GM21619 (cell line): ENCODE results near the gene AIFM1.

Source experiments
- ATAC-seq: cut with Tn5 transposase; IDR thresholded peaks from one replicate; pipeline ENCODE4 v1.9.1; 2021; ENCODE audit not compliant: unreplicated experiment

Gene AIFM1

DNA sequence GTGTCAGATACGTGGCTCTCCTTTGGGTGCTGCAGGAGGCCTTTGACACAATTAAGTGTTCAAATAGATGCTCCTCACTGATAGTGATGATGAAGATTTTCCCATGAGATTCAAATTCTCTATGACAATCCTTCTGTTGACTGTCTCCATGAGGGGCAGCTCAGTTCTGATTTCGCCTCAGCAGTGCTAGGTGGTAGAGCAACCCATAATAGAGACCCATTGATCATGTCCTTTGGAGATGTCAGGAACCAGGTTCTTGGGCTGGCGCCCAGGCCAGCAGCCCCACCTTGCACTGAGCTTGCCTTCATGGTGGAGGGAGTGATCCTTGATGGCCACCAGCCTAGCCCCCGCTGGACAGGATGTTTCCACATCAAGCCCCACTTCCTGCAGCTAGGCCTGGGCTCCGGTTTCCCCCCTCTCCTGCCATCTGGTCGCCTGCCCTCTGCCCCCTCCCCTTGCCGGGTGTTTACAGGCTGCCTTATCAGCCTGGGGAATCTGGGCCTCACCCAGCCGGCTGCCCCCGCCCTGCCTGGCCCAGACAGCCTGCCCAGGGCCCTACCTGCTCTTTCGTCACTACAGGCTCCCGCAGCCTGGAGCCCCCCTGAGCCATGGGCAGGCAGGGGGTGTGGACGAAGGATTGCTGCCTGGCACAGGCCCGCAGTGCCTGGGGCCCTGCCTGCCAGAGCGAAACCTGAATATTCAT is 68.0 kb downstream of the AIFM1 start:
- ATAC-seq: no peak

DNA sequence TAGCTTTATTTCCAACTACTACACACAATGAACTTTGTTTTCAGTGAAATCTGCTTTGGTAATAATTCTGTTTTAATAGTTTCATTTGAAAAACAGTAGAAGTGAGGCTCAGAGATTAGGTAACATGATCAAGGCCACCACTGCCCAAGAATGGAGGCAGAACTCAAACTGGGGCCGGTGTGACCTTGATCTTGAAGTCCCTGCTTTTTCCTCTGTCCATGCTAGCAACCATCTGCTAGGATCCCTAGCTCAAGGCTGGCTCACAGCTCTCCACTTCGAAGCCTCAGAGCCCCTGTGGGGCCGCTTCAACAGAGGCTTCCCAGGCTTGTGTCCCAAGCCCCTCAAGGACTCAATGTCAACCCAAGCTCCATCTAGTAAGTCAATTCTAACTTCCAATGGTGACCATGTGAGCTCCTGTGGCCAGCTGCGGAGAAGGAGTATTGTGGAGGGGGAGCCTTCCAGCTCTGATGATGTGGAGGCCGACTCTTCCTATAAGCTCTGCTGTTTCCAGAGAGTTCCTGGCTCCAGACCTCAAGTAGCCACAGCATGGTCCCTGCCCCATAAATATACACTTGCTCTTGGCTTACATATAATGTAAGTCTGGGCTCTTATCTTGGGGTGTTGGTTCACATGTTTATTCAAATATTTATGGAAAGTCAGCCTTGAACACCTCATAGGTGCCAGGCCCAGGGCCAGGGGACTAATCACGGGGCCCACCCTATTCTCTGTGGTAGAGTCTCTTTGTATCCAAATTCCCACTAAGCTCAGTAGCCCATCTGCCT is 70.2 kb downstream of the AIFM1 start:
- no peak for ATAC-seq

DNA sequence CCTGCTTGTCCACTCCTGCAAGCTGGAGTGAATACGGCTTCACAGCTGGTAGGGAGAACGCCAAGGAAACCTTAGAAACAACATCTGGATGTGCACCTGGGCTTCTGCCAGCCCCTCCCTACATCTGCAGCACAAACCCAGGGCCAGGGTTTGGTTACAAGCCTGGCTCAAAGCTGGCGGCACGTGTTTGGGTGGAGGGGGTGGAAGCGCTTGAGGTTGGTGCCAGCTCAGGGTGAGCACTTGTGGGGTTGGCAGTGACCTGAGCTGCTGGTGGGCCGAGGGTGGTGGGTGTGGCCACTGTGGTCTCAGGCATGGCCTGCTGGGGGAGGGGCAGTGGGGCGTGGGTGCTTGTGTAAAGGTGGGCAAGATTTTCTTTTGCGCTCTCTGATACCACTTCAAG is 70.9 kb downstream of the AIFM1 start:
- ATAC-seq: no peak

DNA sequence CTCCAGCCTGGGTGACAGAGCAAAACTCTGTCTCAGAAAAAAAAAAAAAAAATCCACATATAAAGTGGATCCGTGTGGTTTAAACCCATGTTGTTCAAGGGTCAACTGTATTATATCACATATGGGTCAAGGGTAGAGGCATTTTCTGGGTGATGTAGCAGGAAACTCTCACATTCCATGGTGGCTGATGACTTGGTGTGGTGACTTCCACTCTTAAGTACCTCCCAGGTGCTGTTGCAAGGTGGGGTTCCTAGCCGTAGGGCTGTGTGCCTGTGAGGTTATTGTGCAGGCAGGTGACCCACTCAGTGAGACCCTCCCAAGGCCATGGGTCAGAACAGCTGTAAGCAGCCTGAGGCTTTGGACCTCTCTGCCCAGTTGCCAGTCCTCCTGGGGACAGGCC is 72.4 kb downstream of the AIFM1 start:
- no peak for ATAC-seq

DNA sequence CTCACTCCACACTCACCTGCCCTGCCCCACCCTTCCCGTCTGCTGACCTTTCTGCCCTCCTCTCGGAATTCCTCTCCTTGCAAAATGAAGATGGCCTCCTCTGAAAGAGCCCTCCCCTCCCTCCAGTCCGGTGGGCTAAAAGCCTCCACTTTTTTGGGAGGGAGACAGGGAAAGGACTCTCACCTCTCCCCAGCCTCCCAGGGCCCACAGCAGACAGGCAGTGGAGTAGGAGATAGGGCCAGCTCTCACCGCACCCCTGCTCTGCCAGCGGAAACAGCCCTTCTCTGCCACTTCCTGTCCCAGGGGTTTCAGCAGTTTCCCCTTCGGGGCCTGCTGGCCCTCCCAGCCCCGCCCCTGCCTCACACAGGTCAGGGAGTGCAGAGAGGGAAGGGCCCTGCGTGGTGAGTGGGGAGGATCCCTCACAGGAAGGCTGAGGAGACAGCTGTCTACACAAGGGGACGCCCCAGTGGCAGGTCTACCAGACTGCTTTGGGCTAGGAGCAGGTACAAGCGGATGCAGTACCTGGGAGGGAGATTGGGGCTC is 73.6 kb downstream of the AIFM1 start:
- peak; percentile 100 for ATAC-seq

DNA sequence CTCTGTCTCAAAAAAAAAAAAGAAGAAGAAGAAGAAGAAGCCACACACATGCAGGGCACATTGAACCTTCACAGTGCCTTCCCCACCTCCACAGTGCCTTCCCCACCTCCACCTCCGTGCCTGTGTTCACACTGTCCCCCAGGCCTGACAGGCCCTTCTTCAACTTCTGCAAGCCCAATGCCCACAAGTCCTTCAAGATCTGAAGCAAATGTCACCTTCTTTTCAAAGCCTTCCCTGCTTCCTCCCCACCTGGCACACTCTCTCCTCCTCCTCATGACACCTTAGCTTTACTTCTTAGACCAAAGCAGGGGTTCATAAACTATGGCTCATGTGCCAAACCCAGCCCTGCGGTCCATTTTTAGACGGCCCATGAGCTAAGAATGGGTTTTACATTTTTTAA is 75.3 kb downstream of the AIFM1 start:
- ATAC-seq: no peak

DNA sequence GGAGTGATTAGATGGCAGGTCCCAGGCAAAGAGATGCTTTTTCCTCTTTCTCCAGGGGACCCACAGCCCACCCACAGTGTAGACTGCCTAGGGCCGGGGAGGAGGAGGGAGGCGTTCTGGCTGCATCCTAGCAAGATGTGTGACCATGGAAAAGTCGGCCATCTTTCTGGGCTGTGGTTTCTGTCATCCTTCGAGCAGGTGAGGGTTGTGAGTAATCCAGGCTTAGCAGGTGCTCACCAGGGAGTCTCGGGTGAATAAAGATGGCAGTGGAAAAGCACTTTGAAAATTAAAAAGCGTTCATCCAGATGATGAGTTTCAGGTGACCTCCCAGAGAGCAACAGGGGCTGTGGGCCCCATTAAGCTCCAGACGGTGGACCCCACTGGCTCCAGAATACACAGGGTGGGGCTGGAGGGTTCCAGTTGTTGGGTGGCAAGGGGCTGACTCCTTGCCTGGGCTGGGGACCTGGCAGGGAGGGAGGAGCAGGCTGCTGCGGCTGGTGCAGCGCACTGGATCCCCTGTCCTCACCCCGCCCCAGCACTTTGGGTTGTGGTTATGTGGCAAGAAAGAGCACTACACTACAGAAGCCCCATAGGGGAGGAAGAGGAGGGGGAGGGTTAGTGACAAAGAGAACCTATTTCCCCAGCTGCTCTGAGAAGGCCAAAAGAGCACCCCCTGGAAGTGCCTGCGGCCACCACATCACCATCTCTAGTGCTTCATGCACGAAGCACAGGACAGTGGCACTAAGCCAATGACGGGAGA is 79.0 kb downstream of the AIFM1 start:
- peak; percentile 33 for ATAC-seq

DNA sequence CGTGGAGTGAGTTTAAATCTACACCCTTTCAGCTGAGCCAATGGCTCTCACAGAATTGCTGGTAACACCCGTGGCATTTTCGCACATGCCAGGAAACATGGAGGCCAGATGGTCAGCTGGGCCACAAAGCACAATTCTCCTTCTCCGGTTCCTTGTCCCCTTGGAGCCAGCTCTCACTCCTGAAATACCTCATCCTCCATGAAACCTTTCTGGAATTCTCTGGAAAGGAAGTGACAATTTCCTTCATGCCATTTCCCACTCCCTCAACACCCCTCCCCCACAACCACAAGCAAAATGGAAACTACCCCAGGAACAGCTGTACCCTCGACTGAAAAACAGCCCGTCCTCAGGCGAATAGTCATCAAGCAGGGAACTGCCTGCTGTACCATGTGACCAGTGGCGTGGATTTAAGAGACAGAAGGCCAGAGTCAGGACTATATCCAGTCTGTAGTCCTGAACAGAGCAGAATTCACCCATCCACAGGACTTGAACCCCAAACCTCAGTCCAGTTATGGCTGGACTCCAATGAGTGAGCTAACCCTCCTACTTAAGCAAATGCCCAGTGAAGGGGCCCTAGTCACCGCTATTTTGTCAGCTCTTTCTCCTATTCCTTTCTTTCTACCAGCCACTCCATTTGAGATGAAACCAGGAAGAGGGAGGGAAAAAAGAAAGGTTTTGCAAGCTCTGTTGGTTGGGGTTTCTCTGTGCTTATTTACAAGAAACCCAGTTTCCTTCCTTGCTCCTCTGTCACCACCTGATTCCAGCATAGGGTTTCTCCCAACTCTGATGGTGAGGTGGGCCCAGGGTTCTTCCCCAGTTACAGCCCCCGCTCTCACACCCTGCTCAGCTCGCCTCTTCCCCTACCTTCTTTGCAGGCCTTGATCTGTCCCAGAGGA is 79.8 kb downstream of the AIFM1 start:
- ATAC-seq: no peak

DNA sequence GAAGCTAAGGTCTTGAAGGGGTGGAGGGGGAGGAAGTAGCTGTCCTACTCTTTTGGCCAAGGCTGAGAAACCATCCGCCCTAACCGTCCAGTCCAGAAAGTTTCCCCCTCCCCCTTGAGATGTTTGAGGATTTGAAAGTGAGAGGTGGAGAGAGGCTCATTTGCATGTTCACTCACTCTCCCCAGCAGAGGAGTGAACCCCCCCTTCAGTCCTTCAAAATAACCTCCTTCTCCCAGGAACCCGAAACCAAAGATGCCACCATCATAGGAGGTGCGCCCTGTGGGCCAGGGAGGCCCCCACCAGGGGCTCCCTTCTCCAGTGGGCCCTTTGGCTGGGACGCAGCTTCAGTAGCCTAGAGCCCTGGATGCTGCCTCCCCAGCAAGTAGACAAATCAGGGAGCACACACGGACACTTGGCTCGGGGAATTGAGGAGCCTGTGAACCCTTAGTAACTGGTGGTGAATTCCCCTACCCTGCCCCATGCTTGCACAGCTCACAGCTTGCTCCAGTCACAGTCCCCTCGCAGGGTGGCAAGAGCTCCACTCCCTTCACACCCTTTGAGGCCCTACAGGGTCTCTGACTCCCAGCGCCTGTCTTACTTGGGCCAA is 80.9 kb downstream of the AIFM1 start:
- ATAC-seq: peak; percentile 28

DNA sequence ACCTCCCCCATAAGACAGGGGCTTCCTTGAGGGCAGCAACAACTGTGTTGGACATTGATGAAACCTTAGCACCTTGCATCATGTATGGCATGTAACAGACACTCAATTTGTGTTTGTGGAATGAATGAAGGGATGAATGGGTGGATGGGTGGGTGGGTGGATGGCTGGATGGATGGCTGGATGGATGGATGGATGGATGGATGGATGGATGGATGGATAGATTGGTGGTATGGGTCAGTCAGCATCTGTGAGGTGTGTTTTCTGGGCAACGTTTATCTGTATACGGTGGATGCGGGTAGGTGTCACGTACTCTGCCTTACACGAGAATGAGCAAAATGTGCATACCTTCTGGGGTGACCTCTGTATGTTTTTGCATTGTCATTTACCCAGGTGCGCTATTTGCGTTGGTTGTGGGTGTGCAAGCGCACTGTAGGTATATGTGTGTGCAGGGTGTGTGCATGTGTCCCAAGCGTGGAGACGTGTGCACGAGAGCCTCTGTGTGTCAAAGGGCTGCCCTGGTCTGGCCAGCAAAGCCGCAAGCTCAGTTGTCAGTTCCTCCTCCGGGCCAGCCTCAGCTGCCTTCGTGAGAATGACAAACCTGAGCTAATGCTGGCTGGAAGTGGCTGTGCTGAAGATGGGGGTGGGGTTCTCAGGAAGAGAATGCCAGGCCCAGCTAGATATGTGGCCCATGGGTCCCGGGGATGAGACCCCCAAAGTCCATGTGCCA is 81.8 kb downstream of the AIFM1 start:
- peak; percentile 29 for ATAC-seq

DNA sequence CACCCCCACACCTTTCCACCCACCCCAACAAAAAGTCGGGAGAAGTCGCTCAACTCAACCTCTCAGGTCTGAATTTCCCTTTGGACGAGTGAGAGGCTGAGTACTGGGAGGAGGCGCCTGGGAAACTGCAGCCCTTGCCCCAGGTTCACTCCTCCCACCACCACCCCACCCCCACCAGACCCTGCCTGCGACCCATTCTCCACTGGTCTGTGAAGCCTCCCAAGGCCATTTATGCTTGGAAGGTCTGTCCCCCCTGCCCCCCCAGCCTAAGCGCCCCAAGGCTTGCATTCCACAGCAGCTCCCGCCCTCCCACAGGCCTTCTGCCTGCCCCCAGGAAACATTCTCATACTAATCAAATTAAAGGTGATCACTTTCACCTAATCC is 82.5 kb downstream of the AIFM1 start:
- ATAC-seq: no peak

DNA sequence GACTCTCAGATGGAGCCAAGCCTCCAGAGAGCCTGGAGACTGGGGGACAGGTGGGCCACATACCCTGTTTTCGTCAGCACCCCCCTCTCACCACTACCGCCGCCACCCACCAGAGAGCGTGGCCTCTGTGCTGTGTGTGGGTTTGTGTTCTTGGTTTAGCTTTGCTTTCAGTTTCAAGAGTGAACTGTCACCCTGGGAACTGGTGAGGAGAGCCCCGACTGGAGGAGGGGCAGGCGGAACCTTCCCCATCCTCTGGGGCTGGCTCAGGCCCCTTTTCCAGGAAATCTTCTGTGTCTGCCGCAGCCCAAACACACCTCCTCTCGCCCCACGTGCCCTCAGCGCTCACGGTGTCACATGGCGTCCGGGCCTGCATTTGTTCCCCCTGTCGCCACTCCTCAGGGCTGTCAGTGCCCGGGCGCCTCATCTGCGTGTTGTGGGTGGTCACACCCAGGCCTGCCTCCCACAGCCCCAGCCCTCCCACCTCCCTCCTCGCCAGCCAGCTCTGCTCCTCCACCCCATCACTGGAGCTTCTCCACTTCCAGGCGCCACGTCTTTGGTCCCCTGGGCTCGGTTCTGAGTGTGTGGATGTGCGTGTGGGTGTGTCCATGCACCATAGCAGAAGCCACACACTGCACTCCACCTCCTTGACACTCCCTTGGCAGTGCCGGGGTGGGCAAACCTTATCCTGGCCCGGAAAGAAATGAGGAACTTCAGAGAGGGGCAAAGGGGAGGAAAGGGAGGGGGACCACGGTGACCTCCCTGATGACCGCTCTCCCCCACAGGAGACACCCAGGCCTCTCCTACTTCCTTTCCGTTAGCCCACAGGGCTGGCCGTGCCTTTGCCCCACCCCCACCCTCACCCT is 83.2 kb downstream of the AIFM1 start:
- ATAC-seq: peak; percentile 53

DNA sequence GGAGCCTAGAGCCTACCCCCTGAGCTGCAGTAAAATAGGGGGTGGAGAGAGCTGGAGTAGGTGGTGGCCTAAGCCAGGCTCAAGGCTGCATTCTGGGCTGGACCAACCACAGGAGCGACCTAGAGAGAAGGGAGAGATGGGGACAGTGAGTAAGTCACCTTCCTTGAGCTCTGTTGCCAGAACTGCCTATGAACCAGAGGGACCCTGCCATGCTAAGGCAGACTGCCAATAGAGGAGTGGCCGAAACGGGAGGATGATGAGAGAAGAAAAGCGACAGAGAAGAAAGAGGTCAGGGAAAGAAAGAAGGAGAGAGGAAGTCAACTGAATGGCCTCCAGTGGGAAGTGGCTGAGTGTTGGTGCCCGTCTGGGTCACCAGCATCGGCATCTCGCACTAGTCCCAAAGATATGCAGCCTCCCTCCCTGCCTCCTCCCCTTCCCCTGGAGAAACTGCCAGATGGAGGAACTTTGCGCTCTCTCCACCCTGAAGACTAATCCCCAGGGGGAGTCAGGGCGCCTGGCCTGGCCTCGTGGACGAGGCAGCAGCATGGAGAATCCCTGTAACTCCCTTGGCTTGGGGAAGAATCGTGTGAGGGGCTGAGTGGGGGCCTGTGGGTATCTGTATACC is 84.1 kb downstream of the AIFM1 start:
- no peak for ATAC-seq

DNA sequence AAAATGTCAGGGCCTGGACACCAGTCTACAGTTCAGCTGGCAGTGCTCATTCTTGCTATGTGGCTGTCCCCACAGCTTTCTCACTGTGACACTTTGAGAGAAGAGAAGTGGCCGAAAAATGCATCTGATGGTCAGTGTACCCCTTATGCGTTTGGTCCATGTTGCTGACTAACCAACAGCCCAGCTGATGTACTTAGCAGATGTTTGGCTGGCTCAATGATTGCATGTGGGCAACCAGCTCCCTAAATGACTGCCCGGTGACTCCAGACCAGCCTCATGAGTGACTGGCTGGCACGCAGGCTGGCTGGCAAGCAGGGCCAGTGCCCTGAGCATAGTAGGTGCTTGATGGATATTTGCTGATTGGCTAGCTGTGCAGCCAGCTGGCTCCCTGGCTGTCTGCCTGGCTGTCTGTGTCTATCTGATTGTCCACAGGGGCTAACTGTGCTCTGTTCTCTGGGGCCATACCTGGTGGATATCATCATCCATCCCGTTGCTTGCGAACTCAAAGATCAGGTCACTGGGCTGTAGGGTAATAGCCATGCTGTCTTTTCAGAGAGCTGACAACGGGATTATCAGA is 84.8 kb downstream of the AIFM1 start:
- ATAC-seq: no peak

DNA sequence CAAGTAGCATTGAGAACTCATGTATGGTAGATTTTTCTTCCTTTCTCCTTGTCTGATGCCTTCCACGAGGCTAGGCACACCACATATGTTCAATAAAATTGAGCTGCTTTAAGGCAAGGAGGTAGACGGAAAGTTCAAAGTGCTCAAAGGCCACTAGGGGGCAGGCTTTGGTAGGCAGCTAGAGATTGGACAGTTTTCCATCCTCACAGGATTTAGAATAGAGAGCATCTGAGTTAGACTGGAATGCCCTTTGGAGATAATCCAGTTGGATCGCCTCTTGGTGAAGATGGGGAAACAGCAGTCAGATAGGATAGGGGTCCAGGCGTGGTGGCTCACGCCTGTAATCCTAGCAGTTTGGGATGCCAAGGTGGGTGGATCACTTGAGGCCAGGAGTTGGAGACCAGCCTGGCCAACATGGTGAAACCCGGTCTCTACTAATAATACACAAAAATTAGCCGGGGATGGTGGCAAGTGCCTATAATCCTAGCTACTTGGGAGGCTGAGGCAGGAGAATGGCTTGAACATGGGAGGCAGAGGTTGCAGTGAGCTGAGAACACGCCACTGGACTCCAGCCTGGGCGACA is 85.7 kb downstream of the AIFM1 start:
- ATAC-seq: no peak
